Gastrocnemius medialis (tissue), 4 donors: ENCODE results near the gene TAGLN. TPM values are rescaled to one million over a fixed set of nuclear protein-coding genes. Genes with fewer than 3 reads are reported as not detected.

Experiments
- ATAC-seq, 2 donors: fragments of 150-250 bp; one replicate each; pipeline ENCODE4 v1.9.1; 2016
- DNase-seq, 2 donors: peaks; one replicate each; pipeline ENCODE4 v3.0.0-alpha.2; 2019
- H3K27ac ChIP-seq, 4 donors: fragments of 200-600 bp; sonication (generic); 1 replicate in 1 of 4; 2 replicates in 3 of 4; pipeline ENCODE4 v1.5.1; 2016 to 2018; ENCODE audit warnings: mild to moderate bottlenecking in 2 of 4, moderate library complexity in 1 of 4
- H3K27me3 ChIP-seq, 3 donors: fragments of 200-600 bp; sonication (generic) in 2 of 3; 1 replicate in 1 of 3; 2 replicates in 2 of 3; pipeline versions ENCODE4 v1.5.1 to v1.6.0; 2016 to 2019; ENCODE audit warnings: mild to moderate bottlenecking in 1 of 3, moderate library complexity in 1 of 3
- H3K36me3 ChIP-seq, 2 donors: fragments of 200-600 bp; sonication (generic) in 1 of 2; one replicate each; pipeline ENCODE4 v1.5.1; 2017 to 2018
- H3K4me1 ChIP-seq, 2 donors: fragments of 200-600 bp; sonication (generic) in 1 of 2; one replicate each; pipeline ENCODE4 v1.5.1; 2016 to 2017; ENCODE audit warnings: mild to moderate bottlenecking in 2 of 2
- H3K4me3 ChIP-seq, 4 donors: fragments of 200-600 bp; sonication (generic) in 3 of 4; 1 replicate in 1 of 4; 2 replicates in 3 of 4; pipeline ENCODE4 v1.5.1; 2016 to 2019; ENCODE audit warnings: mild to moderate bottlenecking in 2 of 4
- H3K9me3 ChIP-seq, 3 donors: fragments of 200-600 bp; sonication (generic) in 2 of 3; 1 replicate in 1 of 3; 2 replicates in 2 of 3; pipeline ENCODE4 v1.5.1; 2016 to 2019
- POLR2A ChIP-seq, 2 donors: fragments of 450-650 bp; IDR thresholded peaks; one replicate each; pipeline ENCODE4 v1.6.1; 2017; ENCODE audit warnings: antibody characterized with exemption in 2 of 2, mild to moderate bottlenecking in 2 of 2, moderate library complexity in 2 of 2
- in situ Hi-C, 4 donors: fragments of 200-750 bp; cut with MboI; loops; one replicate each; pipeline versions ENCODE4 v1.15.0 to v1.8.0; 2017; ENCODE audit warnings: low sequenced_read_pairs in 4 of 4
- intact Hi-C: fragments of 100-400 bp; cut with DNase I; formaldehyde crosslinking; loops from one replicate; pipeline ENCODE4 v1.15.1; 2023; ENCODE audit warnings: low total_unique reads
- total RNA-seq, 4 donors: library from RNA; depleted of rRNA; stranded (reverse); fragments of >200 nt; gene quantifications; one replicate each; pipeline versions ENCODE4 v1.1.0 to v1.2.3, GENCODE V29; 2016
- TF ChIP-seq, protein P1 (sequence below), 5 experiments: fragments of 450-650 bp in 3 of 5; fragments of 200-600 bp in 2 of 5; sonication (generic) in 2 of 5; IDR thresholded peaks in 4 of 5; conservative IDR thresholded peaks in 1 of 5; 1 replicate in 4 of 5; 2 replicates in 1 of 5; pipeline ENCODE4 v1.5.1; 2016 to 2019; ENCODE audit warnings: antibody characterized with exemption in 5 of 5, mild to moderate bottlenecking in 3 of 5, moderate library complexity in 3 of 5

The TAGLN gene
- total RNA-seq, 4 donors from 2014 or later = 27.4 to 191 (median 124) TPM

DNA sequence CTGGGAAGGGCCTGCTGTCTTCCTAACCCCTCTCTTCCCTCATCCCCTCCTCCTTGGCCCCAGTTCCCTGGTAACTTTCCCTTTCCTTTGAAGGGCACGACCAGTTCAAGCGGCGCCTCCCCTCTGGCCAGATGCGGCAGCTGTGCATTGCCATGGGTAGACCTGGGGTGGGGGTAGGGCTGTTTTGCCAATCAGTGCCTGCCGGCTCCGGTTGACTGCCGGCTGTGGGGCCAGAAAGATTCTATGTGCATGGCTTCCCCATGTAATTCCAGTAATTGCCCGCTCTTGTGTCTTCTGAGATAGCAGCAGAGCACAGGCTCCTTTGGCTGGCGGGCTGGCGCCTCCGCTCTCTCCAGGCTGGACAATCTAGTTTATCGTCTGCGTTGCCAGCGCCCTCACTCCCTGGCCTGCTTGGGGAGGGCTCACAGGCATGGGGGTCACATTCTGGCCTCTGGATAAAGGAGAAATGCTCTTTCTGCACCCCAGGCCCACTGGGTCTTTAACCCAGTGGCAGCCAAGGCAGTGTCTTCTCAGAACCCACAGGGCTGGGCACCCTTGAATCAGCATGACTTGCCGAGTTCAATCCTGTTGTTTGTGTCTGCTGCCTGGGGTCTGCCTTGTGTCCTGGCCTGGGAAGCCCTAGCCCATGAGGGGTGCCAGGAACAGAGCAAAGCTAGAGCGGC, 11.2 kb upstream of the TAGLN start:
- Histone ChIP-seq H3K27ac (no peak overlapping the region), H3K4me3 (no peak overlapping the region), H3K9me3 (no peaks in the 10 kb centered on the region), H3K4me1 (no peaks in the 10 kb centered on the region), H3K27me3 (no peaks in the 10 kb centered on the region), H3K36me3 (peaks cover 0 to 83% of the 10 kb centered on the region in 2 donors)
- in situ Hi-C loops (no loop called here), intact Hi-C loops (no loop called here)
- TF ChIP-seq, protein P1, sequence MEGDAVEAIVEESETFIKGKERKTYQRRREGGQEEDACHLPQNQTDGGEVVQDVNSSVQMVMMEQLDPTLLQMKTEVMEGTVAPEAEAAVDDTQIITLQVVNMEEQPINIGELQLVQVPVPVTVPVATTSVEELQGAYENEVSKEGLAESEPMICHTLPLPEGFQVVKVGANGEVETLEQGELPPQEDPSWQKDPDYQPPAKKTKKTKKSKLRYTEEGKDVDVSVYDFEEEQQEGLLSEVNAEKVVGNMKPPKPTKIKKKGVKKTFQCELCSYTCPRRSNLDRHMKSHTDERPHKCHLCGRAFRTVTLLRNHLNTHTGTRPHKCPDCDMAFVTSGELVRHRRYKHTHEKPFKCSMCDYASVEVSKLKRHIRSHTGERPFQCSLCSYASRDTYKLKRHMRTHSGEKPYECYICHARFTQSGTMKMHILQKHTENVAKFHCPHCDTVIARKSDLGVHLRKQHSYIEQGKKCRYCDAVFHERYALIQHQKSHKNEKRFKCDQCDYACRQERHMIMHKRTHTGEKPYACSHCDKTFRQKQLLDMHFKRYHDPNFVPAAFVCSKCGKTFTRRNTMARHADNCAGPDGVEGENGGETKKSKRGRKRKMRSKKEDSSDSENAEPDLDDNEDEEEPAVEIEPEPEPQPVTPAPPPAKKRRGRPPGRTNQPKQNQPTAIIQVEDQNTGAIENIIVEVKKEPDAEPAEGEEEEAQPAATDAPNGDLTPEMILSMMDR (IDR thresholded peaks at IDR 0.05 in 4 of 5, conservative IDR thresholded peaks at IDR 0.05 in 1 of 5) = no peak
- TF ChIP-seq POLR2A (IDR thresholded peaks at IDR 0.05) = no peak
- ATAC-seq (no peak), DNase-seq (peak in 1 of 2 donors; percentile 9)

DNA sequence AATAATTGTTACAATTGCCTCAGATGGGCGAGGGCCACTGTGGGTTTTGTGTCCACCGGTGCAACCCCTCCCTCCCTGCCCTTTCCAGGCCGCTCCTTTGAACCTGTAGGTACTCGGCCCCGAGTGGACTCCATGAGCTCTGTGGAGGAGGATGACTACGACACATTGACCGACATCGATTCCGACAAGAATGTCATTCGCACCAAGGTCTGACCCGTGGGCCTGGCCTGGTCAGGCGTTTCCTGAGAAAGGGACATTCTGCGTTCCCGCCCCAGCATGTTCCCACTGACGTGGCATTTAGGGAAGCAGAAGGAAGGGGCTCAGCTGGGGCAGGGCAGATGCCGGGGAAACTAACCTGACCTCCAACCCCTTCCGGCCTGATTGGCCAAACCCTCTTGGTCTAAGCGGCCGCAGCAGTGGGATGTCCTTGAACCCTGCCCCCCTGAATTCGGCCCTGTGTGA, 10.5 kb upstream of the TAGLN start:
- H3K4me3 ChIP-seq = no peak overlapping the region
- DNase-seq (peak in 1 of 2 donors; percentile 34), ATAC-seq (no peak)
- no peaks in the 10 kb centered on the region for H3K9me3 ChIP-seq
- in situ Hi-C loops (no loop called here), intact Hi-C loops (no loop called here)
- H3K27me3 ChIP-seq = no peaks in the 10 kb centered on the region
- no peak for TF ChIP-seq POLR2A (IDR thresholded peaks at IDR 0.05)
- TF ChIP-seq, protein P1 (IDR thresholded peaks at IDR 0.05 in 4 of 5, conservative IDR thresholded peaks at IDR 0.05 in 1 of 5) = no peak
- H3K4me1 ChIP-seq = peaks cover 2% of the 10 kb centered on the region in 2 donors
- no peak overlapping the region for H3K27ac ChIP-seq
- peaks cover 0 to 88% of the 10 kb centered on the region in 2 donors for H3K36me3 ChIP-seq

DNA sequence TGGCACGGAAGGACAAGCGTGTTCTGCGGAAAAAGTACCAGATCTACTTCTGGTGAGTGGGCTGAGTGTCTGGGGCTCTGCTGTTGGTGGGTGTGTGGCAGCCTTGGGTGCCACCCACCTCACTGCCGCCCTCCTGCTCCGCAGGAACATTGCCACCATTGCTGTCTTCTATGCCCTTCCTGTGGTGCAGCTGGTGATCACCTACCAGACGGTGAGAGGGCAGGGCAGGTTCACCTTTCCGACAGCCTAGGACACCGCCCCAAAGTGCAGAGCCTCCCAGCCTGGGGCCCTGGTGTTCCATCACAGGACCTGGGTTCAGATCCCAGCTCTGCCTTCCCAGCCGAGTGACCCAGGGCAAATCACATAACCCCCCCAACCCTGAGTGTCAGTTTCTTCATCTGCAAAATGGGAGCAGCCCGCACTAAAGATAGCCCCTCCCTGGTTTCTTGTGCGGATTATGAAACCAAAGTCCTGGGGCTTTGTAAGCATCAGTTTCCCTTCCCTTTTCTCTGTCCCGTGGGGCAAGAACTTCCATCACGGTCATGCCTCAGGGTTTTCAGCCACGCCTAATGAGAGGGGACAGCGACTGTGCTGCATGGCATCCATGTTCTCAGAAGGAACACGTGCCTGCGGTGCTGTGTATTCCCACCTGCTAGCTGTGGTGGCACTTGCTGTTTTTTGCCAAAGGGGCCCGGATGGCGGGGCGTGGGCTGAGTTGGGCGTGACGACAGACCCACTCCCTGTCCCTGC, 9.8 kb upstream of the TAGLN start:
- peak in 1 of 2 donors; percentile 29 for DNase-seq
- intact Hi-C loops = no loop called here
- H3K27me3 ChIP-seq = no peaks in the 10 kb centered on the region

DNA sequence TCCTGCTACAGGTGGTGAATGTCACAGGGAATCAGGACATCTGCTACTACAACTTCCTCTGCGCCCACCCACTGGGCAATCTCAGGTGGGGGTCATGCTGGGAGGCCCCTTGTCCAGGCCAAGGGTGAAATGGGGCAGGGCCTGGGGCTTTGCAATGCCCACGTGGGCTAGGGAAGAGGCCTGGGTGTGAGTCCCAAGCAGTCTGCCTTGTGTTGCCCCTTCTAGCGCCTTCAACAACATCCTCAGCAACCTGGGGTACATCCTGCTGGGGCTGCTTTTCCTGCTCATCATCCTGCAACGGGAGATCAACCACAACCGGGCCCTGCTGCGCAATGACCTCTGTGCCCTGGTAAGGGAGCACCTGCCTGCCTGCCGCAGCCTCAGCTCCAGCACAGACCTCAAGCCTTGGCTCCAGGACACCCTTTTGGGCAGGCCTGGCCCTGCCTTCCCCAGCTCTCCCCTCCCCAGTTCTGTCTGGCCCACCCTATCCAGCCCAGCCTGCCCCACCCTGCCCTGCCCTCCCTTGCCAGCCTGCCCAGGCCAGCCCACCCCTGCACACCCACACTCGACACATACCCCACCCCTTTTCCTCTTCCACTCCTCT, 9.1 kb upstream of the TAGLN start:
- Histone ChIP-seq H3K27me3 (no peaks in the 10 kb centered on the region), H3K9me3 (no peaks in the 10 kb centered on the region), H3K27ac (no peak overlapping the region), H3K36me3 (peaks cover 0 to 76% of the 10 kb centered on the region in 2 donors), H3K4me1 (peaks cover 7 to 9% of the 10 kb centered on the region in 2 donors), H3K4me3 (no peak overlapping the region)
- DNase-seq (no peak), ATAC-seq (no peak)
- intact Hi-C loops (no loop called here), in situ Hi-C loops (no loop called here)
- TF ChIP-seq POLR2A (IDR thresholded peaks at IDR 0.05) = no peak
- TF ChIP-seq, protein P1 (IDR thresholded peaks at IDR 0.05 in 4 of 5, conservative IDR thresholded peaks at IDR 0.05 in 1 of 5) = no peak

More for the DNA sequence above, 9.8 kb upstream of the TAGLN start:
- H3K27ac ChIP-seq = no peak overlapping the region
- TF ChIP-seq POLR2A (IDR thresholded peaks at IDR 0.05) = no peak
- TF ChIP-seq, protein P1 (IDR thresholded peaks at IDR 0.05 in 4 of 5, conservative IDR thresholded peaks at IDR 0.05 in 1 of 5) = no peak
- peaks cover 7 to 9% of the 10 kb centered on the region in 2 donors for H3K4me1 ChIP-seq
- ATAC-seq = peak; percentile 27 to 40
- H3K36me3 ChIP-seq = peaks cover 0 to 81% of the 10 kb centered on the region in 2 donors
- H3K9me3 ChIP-seq = no peaks in the 10 kb centered on the region
- in situ Hi-C loops = no loop called here
- no peak overlapping the region for H3K4me3 ChIP-seq
